ENCODE measurements around the gene ITPR1.

The ITPR1 gene

GRCh38 chr3:4819746-4820145 lies 326.6 kb downstream of the ITPR1 start:
- DNase-seq, result no peak

GRCh38 chr3:4820296-4821121 lies 327.4 kb downstream of the ITPR1 start:
- no peak for DNase-seq

- no peak for DNase-seq
Measured at GRCh38 chr3:4821338-4821737, 328.2 kb downstream of the ITPR1 start.

GRCh38 chr3:4821975-4822374 lies 328.8 kb downstream of the ITPR1 start:
- no peak for DNase-seq

GRCh38 chr3:4822568-4822967 lies 329.4 kb downstream of the ITPR1 start:
- no peak for DNase-seq

GRCh38 chr3:4823385-4823784 lies 330.2 kb downstream of the ITPR1 start:
- no peak for DNase-seq

- DNase-seq, result no peak
Measured at GRCh38 chr3:4823986-4824925, 331.1 kb downstream of the ITPR1 start.

GRCh38 chr3:4824926-4825325 lies 331.8 kb downstream of the ITPR1 start:
- DNase-seq, result no peak

- DNase-seq, result no peak
Measured at GRCh38 chr3:4825436-4826236, 332.5 kb downstream of the ITPR1 start.

GRCh38 chr3:4826237-4827100 lies 333.3 kb downstream of the ITPR1 start:
- no peak for DNase-seq

GRCh38 chr3:4827767-4828166 lies 334.6 kb downstream of the ITPR1 start:
- DNase-seq, result no peak

- no peak for DNase-seq
Measured at GRCh38 chr3:4828279-4829030, 335.3 kb downstream of the ITPR1 start.

GRCh38 chr3:4829031-4829394 lies 335.9 kb downstream of the ITPR1 start:
- no peak for DNase-seq

- no peak for DNase-seq
Measured at GRCh38 chr3:4830586-4830914, 337.4 kb downstream of the ITPR1 start.

- DNase-seq, result no peak
Measured at GRCh38 chr3:4831580-4831950, 338.4 kb downstream of the ITPR1 start.

GRCh38 chr3:4833471-4833870 lies 340.3 kb downstream of the ITPR1 start:
- DNase-seq, result no peak

- no peak for DNase-seq
Measured at GRCh38 chr3:4834403-4834866, 341.3 kb downstream of the ITPR1 start.

GRCh38 chr3:4835616-4836043 lies 342.5 kb downstream of the ITPR1 start:
- peak; percentile 14 for DNase-seq

GRCh38 chr3:4836516-4836915 lies 343.4 kb downstream of the ITPR1 start:
- no peak for DNase-seq

- no peak for DNase-seq
Measured at GRCh38 chr3:4837374-4837930, 344.3 kb downstream of the ITPR1 start.

GRCh38 chr3:4838621-4839022 lies 345.5 kb downstream of the ITPR1 start:
- no peak for DNase-seq

Data from NCI-H1092 (cell line).